Upper lobe of left lung (tissue), 6 donors: ENCODE measurements around the gene SCO1. TPM values are rescaled to one million over a fixed set of nuclear protein-coding genes. Genes with fewer than 3 reads are reported as not detected.

Experiments
- ATAC-seq, 2 donors: fragments of 200-7000 bp; cut with Tn5 transposase; one replicate each; pipeline ENCODE4 v1.9.1; 2022; ENCODE audit warnings: mild to moderate bottlenecking in 2 of 2, moderate library complexity in 2 of 2; ENCODE audit not compliant: low FRiP score in 2 of 2
- DNase-seq, 2 donors: peaks; one replicate each; pipeline ENCODE4 v3.0.0-alpha.2; 2019 to 2020
- H3K27ac ChIP-seq, 4 donors: fragments of 200-600 bp; sonication (generic); one replicate each; pipeline ENCODE4 v1.5.1; 2016 to 2019
- H3K27me3 ChIP-seq, 4 donors: fragments of 200-600 bp; sonication (generic); one replicate each; pipeline ENCODE4 v1.5.1; 2017 to 2019
- H3K36me3 ChIP-seq, 4 donors: fragments of 200-600 bp; sonication (generic); one replicate each; pipeline ENCODE4 v1.5.1; 2016 to 2019
- H3K4me1 ChIP-seq, 4 donors: fragments of 200-600 bp; sonication (generic); one replicate each; pipeline ENCODE4 v1.5.1; 2018 to 2019
- H3K4me3 ChIP-seq, 4 donors: fragments of 200-600 bp; sonication (generic); one replicate each; pipeline ENCODE4 v1.5.1; 2017 to 2019; ENCODE audit warnings: mild to moderate bottlenecking in 2 of 4, moderate library complexity in 1 of 4
- H3K9me3 ChIP-seq, 4 donors: fragments of 200-600 bp; sonication (generic); one replicate each; pipeline ENCODE4 v1.5.1; 2018 to 2019
- EP300 ChIP-seq, 4 donors: sonication (generic); formaldehyde crosslinking; IDR thresholded peaks; one replicate each; pipeline ENCODE4 v1.5.1; 2017; ENCODE audit warnings: antibody characterized with exemption in 4 of 4, control low read depth in 2 of 4
- POLR2A ChIP-seq, 4 donors: fragments of 450-650 bp; IDR thresholded peaks; one replicate each; pipeline ENCODE4 v1.5.1; 2016 to 2017; ENCODE audit warnings: antibody characterized with exemption in 4 of 4, mild to moderate bottlenecking in 2 of 4
- POLR2AphosphoS5 ChIP-seq, 2 donors: sonication (generic); formaldehyde crosslinking; IDR thresholded peaks; one replicate each; pipeline ENCODE4 v1.5.1; 2017; ENCODE audit warnings: antibody characterized with exemption in 2 of 2
- WGBS, 2 donors: methylation state at CpG; one replicate each; pipeline ENCODE4 v1.1.5; 2017 to 2018; 5-methylcytosine and 5-hydroxymethylcytosine counted together
- total RNA-seq, 6 donors: library from RNA; depleted of rRNA in 4 of 6; stranded (reverse); fragments of >200 nt in 4 of 6; gene quantifications; one replicate each; pipeline versions ENCODE4 v1.1.0 to v1.2.1, GENCODE V29; 2016 to 2021
- TF ChIP-seq, protein P1 (sequence below), 6 experiments: fragments of 450-650 bp in 4 of 6; fragments of 200-600 bp in 2 of 6; sonication (generic) in 2 of 6; IDR thresholded peaks; one replicate each; pipeline ENCODE4 v1.5.1; 2016 to 2019; ENCODE audit warnings: antibody characterized with exemption in 6 of 6
- donor health status: DM: no; HTN: no; CAD: no; lungs with moderate emphysema.
- donor health status: DM: no; HTN: yes; CAD: no; lungs with severe emphysema.

SCO1 gene
- total RNA-seq, 6 donors from 2014 or later, result 5.5 to 23.8 (median 17.4) TPM

GRCh38 chr17:10713318-10713717 is 16.0 kb upstream of the SCO1 start:
- Histone ChIP-seq H3K4me1 (no peaks in the 10 kb centered on the region), H3K27ac (no peak overlapping the region), H3K36me3 (peaks cover 19 to 57% (median 31%) of the 10 kb centered on the region in 4 donors), H3K9me3 (no peaks in the 10 kb centered on the region), H3K27me3 (no peaks in the 10 kb centered on the region), H3K4me3 (no peak overlapping the region)
- WGBS, 2 donors, result 90 to 92% methylated on average over 2 of the region's 2 CpGs
- ATAC-seq (no peak), DNase-seq (no peak)
- TF ChIP-seq POLR2AphosphoS5 (IDR thresholded peaks at IDR 0.05) (no peak), EP300 (IDR thresholded peaks at IDR 0.05) (no peak), POLR2A (IDR thresholded peaks at IDR 0.05) (no peak)
- TF ChIP-seq, protein P1, sequence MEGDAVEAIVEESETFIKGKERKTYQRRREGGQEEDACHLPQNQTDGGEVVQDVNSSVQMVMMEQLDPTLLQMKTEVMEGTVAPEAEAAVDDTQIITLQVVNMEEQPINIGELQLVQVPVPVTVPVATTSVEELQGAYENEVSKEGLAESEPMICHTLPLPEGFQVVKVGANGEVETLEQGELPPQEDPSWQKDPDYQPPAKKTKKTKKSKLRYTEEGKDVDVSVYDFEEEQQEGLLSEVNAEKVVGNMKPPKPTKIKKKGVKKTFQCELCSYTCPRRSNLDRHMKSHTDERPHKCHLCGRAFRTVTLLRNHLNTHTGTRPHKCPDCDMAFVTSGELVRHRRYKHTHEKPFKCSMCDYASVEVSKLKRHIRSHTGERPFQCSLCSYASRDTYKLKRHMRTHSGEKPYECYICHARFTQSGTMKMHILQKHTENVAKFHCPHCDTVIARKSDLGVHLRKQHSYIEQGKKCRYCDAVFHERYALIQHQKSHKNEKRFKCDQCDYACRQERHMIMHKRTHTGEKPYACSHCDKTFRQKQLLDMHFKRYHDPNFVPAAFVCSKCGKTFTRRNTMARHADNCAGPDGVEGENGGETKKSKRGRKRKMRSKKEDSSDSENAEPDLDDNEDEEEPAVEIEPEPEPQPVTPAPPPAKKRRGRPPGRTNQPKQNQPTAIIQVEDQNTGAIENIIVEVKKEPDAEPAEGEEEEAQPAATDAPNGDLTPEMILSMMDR (IDR thresholded peaks at IDR 0.05), result no peak

GRCh38 chr17:10705727-10706126 is 8.4 kb upstream of the SCO1 start:
- Histone ChIP-seq H3K9me3 (no peaks in the 10 kb centered on the region), H3K36me3 (peaks cover 13 to 61% (median 42%) of the 10 kb centered on the region in 4 donors), H3K27ac (no peak overlapping the region), H3K4me1 (peaks cover 0 to 10% (median 7%) of the 10 kb centered on the region in 4 donors), H3K4me3 (no peak overlapping the region), H3K27me3 (no peaks in the 10 kb centered on the region)
- 88 to 94% methylated on average over 5 of the region's 5 CpGs for WGBS, 2 donors
- no peak for ATAC-seq
- TF ChIP-seq POLR2A (IDR thresholded peaks at IDR 0.05) (no peak), POLR2AphosphoS5 (IDR thresholded peaks at IDR 0.05) (no peak), EP300 (IDR thresholded peaks at IDR 0.05) (no peak)
- TF ChIP-seq, protein P1 (IDR thresholded peaks at IDR 0.05), result no peak
- no peak for DNase-seq

- WGBS, 2 donors, result 60 to 61% methylated on average over 2 of the region's 2 CpGs
- ATAC-seq (no peak), DNase-seq (no peak)
- Histone ChIP-seq H3K36me3 (peaks cover 6 to 30% (median 26%) of the 10 kb centered on the region in 4 donors), H3K4me1 (peaks cover 8 to 20% (median 15%) of the 10 kb centered on the region in 4 donors), H3K9me3 (no peaks in the 10 kb centered on the region), H3K27ac (no peak overlapping the region), H3K4me3 (no peak overlapping the region), H3K27me3 (no peaks in the 10 kb centered on the region)
- TF ChIP-seq POLR2A (IDR thresholded peaks at IDR 0.05), result no peak
- TF ChIP-seq POLR2AphosphoS5 (IDR thresholded peaks at IDR 0.05), result no peak
- TF ChIP-seq, protein P1 (IDR thresholded peaks at IDR 0.05), result no peak
- no peak for TF ChIP-seq EP300 (IDR thresholded peaks at IDR 0.05)
These were observed 5.2 kb upstream of the SCO1 start for GRCh38 chr17:10702574-10702973.

DNA sequence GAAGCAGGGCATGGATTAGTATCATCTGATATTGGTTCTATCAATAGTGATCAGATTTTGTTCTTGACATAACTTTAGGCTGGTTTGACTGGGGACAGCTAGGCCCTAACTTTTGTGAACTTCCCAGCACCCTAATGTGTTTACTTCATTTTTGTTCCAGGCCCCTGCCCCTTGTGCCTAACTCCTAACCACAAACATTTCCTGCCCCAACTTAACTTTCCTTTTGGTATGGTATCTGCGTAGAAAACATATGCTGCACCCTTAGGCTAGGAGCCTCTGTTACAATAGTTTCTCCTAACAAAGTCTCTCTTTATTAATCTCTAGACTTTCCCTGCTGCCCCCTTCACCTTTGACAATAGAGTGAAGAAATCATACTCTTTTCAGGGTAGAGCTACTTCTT is 2.5 kb upstream of the SCO1 start:
- TF ChIP-seq EP300 (IDR thresholded peaks at IDR 0.05) (no peak), POLR2AphosphoS5 (IDR thresholded peaks at IDR 0.05) (no peak), POLR2A (IDR thresholded peaks at IDR 0.05) (no peak)
- TF ChIP-seq, protein P1 (IDR thresholded peaks at IDR 0.05), result no peak
- WGBS, 2 donors, result 81 to 86% methylated on average over 1 of the region's 1 CpG

More for the DNA sequence above, 2.5 kb upstream of the SCO1 start:
- H3K9me3 ChIP-seq, result no peaks in the 10 kb centered on the region
- H3K36me3 ChIP-seq, result peaks cover 0 to 6% (median 1%) of the 10 kb centered on the region in 4 donors
- peaks cover 16 to 37% (median 23%) of the 10 kb centered on the region in 4 donors for H3K4me1 ChIP-seq
- H3K27ac ChIP-seq, result no peak overlapping the region
- ATAC-seq, result no peak
- no peaks in the 10 kb centered on the region for H3K27me3 ChIP-seq
- DNase-seq, result no peak
- H3K4me3 ChIP-seq, result no peak overlapping the region
